Right ventricle myocardium superior (tissue), 1 donor: ENCODE results near the gene KCNQ1. TPM values are rescaled to one million over a fixed set of nuclear protein-coding genes. Genes with fewer than 3 reads are reported as not detected.
A peak's percentile ranks its signal among the peaks of the same experiment; 100 is the strongest.

Source experiments
- ATAC-seq: fragments of 200-7000 bp; cut with Tn5 transposase; one replicate; pipeline ENCODE4 v1.9.1; 2020; ENCODE audit warnings: mild to moderate bottlenecking; ENCODE audit not compliant: poor library complexity
- DNase-seq: peaks from one replicate; pipeline ENCODE4 v3.0.0-alpha.2; 2020
- intact Hi-C: fragments of 100-400 bp; cut with DNase I; formaldehyde crosslinking; loops from one replicate; pipeline ENCODE4 v1.11.2; 2022
- total RNA-seq: library from RNA; stranded (reverse); fragmentation: NEBNext Ultra II Directional; extraction: Animal tissue kit (Norgen Biotek cat#: 25700); gene quantifications from one replicate; pipeline ENCODE4 v1.2.1, GENCODE V29; 2021
- donor health status: DM: no; HTN: yes; CAD: no; lungs with severe emphysema.

The KCNQ1 gene
- total RNA-seq, 1 donor from 2014 or later = 33.4 TPM

DNA sequence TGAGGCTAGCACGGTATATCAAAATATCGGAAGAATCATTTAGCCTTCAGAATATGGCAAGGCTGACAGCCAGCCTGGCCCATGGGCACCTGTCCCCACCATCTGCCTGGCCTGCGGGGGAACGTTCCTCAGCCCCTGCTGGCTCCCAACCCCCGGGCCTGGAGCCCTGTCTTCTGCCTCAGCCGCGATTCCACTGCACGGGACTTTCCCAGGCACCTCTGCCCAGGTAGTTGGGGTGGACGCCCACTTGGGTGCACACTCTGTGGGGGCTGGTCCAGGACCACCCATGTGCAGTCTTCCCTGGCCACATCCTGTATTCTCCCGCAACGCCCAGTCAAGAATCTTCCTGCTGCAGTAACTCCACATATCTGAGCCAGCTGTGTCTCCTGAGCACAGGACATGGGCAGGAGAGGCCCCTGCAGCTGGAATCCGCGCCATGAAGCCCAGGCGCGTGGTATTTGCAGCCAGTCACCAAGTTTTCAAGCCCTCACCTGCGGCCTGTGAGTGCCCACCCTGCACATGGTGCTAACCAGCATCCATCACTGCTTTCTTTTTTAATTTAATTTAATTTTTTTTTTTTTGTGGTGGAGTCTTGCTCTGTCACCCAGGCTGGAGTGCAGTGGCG lies 77.9 kb downstream of the KCNQ1 start:
- intact Hi-C loops = loop anchor here (5.0 to 10.0 kb wide), 2 partner anchors 75 to 218 kb away; partner anchors contain the start of genes C11orf21, KCNQ1 and TSPAN32
- DNase-seq (peak; percentile 25), ATAC-seq (no peak)

DNA sequence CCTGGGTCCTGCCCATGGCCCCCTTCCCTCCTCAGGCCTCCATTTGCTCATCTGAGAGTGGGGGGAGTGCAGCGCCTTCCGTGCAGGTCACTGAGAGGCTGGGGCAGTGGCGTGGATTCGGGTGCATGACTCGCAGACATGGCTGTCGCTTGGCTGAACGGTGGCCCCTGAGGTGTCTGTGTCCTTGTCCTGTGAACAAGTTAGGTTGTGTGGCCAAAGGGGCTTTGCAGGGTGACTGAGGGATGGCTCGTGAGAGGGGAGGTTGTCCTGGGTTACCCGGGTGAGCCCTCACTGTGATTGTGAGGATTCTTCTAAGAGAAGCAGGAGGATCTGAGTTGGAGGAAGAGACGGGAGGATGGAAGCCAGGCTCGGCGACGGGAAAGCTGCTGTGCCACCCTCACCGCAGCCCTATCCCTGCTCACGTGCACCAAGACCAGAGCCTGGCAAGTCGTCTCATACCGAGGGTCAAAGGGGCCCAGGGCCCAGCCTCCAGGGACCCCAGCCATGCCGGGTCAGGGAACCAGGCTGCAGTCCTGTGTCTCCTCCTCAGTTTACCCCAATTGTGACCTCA lies 79.1 kb downstream of the KCNQ1 start:
- DNase-seq (peak; percentile 35), ATAC-seq (no peak)
- intact Hi-C loops = loop anchor here (5.0 to 10.0 kb wide), 2 partner anchors 77 to 219 kb away; partner anchors contain the start of genes C11orf21, KCNQ1 and TSPAN32

DNA sequence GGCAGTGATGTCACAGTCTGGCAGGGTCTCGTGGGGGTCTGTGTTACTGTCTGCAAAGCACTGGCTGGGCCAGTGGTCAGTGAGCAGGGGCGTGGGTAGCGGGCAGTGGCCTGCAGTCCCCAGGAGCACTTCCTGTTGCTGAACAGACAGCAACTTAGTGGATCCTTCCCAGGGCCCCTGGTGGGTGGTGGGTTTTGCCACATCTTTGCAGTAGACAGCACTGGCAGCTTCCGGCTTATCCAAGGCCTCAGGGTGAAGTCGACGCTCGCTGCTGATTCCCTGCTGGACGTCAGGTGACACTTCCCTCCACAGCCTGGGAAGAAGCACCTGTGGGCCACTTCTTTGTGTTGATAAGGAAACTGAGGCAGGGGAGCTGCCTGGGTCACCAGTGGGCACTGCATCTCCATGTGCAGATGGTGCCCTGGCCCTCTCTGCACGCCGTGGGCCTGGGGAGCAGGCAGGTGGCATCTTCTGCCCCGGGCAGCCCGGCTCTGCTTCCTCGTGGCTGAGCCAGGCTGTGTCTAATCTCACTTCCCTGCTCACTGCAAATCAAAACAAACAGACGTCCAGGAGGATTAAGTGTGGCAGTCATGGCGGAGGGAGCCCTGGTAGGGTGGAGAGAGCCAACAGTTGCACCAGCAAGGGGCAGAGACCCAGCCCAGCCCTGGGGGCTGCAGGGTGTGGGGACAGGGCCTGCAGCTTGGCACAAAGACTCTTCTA lies 79.8 kb downstream of the KCNQ1 start:
- intact Hi-C loops = loop anchor here (5.0 to 10.0 kb wide), 2 partner anchors 77 to 220 kb away; partner anchors contain the start of genes C11orf21, KCNQ1 and TSPAN32
- peak; percentile 30 for DNase-seq
- ATAC-seq = no peak

DNA sequence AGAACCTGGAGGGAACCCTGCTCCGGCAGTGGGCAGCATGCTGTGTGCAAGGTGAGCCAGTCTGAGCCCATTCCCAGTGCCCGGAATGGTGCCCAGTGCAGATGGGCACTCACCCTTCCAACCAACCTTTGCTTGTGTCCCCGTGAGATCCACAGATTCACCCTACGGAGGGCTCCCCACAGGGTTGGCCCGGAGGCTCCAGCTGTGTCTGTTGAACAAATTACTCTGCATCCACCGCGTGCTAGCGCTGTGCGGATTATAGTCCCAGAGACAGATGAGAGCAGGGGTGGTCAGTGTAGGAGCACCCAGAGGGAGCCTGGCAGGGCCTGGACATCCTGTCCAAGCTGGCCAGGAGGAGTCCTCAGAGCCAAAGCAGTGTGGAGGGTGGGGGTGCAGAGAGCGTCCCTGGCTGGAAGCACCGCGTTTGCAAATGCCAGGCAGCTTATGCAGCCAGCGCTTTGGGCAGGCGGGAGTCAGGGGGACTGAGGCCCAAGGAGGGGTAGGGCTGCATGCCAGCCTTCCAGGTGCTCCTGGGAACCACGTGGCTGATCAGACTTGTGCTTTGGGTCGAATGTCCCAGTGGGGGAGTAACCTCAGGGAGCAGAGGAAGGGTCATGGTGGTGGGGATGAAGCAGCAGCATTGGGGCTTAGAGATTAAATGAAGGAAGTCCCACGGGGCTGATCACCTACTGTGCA lies 80.5 kb downstream of the KCNQ1 start:
- intact Hi-C loops = loop anchor here (10.0 kb wide), 1 partner anchor 221 kb away; the partner anchor contains the start of genes C11orf21 and TSPAN32
- peak; percentile 32 for DNase-seq
- peak; percentile 9 for ATAC-seq

DNA sequence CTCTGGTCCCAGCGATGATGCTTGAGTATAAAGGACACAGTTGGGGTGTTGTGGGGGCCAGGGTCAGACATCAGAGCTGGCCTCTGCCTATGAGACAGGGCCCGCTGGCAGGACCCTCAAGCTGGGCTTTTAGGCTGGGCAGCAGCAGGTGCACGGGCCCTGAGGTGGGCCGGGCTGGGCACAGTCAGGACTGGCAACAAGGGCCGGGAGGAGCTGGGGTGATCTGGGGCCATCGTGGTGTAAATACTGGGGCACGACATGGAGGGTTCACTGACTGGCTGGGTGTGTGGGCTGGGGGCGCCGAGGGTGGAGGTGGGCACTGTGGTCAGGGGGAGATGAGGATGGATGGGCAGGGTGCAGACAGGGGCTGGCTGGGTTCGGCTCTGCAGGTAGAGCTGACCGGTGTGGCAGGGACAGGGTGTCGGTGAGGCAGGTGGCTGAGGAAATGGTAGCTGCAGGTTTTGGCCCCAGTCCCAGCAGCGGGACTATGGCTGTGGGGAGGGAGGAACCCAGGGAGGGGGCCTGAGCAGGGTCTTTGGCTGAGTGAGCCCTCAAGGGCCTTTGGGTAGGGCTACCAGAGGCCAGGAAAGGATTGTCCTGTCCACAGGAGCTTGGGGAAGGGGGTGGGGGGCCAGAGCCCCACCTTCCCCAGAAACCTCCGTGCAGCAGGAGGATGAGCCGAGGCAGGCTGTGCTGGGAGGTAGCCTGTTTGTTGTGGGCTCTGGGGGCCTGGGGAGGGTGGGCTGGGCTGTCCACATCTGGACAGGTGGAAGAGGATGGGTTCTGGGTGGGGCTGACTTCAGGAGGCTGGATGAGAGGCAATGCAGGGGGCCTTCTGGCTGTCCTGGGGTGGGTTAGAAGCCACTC lies 81.4 kb downstream of the KCNQ1 start:
- intact Hi-C loops = loop anchor here (10.0 kb wide), 1 partner anchor 221 kb away; the partner anchor contains the start of genes C11orf21 and TSPAN32
- DNase-seq = peak; percentile 27
- no peak for ATAC-seq

DNA sequence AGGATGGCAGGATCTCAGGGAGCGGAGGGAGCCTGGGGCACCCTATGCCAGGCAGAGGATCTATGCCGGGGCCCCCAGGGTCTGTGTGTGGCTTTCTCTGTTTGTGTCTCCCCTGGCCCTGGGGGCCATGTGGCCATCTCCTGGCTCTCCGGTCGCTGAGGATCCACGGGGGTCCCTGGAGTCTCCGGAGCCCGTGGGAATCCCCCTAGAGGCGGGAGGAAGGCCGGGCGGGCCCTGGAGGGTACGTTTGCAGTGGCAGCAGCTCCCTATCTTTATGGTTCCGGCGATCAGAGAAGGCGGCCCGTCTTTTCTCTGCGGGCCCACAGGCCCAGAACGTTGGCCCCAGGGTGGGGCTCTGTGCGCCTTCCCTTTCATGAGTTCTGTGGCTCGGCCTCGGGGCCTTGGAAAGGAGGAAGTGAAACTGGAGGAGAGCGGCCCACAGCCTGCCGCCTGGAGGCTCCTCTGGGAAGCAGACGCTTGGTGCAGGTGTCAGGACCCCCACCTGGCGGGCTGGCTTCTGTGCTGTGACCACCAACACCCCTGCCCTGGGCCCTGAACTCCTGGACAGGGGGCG lies 82.1 kb downstream of the KCNQ1 start:
- peak; percentile 31 for ATAC-seq
- peak; percentile 76 for DNase-seq
- intact Hi-C loops = loop anchor here (10.0 kb wide), 1 partner anchor 222 kb away; the partner anchor contains the start of genes C11orf21 and TSPAN32

DNA sequence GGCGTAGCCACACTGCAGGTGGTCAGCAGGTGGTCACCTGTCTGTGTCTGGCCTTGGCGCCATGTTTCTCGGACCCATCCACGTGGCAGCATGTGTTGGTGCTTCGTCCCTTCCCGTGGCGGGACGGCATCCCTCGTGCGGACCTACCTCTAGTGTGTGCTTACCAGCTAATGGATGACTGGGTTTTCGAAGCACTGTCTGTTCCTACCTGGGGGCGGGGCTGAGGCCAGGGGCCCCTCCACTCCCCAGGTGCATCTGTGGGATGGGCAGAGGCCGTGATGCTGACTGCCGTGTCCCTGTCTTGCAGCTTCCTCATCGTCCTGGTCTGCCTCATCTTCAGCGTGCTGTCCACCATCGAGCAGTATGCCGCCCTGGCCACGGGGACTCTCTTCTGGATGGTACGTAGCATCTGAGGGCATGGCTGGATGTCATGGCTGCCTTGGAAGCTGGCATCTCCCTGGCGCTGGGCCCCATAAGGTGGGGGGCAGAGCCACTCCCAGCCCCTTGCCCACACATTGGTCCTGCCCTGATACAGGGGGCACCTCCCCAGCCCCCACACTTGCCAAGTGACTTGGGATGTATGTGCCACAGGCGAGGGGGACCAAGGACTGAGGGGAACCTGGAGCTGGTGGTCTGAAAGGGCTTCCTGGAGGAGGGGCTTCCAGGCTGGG lies 82.9 kb downstream of the KCNQ1 start:
- no peak for ATAC-seq

DNA sequence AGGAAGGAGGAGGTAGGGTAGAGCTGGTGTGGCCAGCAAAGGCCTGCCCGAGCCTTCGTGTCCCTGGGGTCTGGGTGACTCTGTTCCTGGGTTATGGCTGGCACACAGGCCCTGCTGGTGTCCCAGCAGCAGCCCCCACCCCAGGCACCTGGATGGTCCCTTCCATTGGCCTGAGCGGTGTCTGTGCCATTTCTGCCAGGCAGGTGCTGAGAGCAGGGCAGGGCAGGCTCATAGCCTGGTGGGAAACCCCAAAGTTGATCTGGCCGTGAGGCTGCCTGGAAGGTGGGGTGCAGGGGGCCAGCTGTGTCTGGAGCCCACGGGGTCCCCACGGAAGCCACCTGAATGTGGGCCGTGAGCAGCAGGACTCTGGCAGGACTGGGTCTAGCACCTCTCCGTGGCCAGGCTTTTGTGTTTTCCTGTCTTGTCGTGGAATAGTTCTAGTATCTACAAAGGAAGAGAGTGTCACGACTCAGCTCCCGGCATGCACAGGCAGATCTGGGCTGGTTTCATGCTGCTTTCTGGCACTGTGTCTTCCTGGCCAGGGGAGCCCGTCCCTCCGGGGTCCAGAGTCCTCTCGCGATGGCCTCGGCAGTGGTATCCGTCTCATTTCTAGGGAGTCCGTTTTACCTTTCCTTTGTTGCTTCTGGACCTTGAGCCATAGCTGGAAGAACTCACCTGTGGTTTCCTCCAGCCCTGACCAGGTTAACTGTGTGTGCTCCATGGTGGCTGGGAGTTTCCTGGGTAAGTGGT lies 83.7 kb downstream of the KCNQ1 start:
- no peak for ATAC-seq
- intact Hi-C loops = loop anchor here (10.0 kb wide), 1 partner anchor 224 kb away; the partner anchor contains the start of genes C11orf21 and TSPAN32
- peak; percentile 34 for DNase-seq

More for the DNA sequence above, 82.9 kb downstream of the KCNQ1 start:
- intact Hi-C loops = loop anchor here (10.0 kb wide), 1 partner anchor 223 kb away; the partner anchor contains the start of genes C11orf21 and TSPAN32
- DNase-seq = peak; percentile 34

DNA sequence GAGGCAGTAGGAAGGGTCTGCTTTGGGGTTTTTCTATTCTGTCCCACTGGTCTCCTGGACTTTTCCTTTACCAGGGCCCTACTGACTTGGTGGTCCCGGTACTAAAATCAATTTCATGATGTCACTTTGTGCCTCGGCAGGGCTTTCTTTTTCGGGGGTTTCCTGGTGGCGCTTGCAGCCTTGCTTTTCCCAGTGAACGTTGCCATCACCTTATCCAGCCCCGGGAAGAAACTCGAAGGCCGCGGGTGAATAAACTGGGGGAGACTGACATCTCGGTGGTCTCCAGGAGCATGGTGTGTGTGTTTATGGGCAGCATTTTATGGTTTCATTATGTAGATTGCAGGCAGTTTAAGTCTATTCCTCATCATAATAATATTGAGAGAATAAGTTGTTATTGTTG lies 84.4 kb downstream of the KCNQ1 start:
- intact Hi-C loops = loop anchor here (10.0 kb wide), 1 partner anchor 224 kb away; the partner anchor contains the start of genes C11orf21 and TSPAN32
- DNase-seq (no peak), ATAC-seq (no peak)

DNA sequence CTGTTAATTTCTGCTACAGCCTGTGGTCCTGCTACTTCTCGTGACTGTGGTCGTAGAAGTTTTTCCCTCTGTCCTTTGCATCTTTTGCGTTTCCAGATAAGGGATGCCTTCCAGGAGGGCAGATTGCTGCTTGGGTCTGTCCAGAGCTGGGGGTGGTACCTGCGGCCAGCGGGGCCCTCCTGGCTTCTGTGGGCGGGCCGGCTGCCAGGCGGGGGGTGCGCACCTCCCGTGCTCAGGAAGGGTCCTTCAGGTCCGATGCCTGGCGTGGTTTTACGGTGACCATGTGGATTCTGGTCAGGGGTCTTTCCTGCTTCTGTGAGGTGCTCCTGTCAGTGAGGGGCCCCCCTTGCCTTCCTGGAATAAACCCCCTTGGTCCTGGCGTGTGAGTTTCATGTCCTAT lies 84.8 kb downstream of the KCNQ1 start:
- DNase-seq (no peak), ATAC-seq (no peak)
- intact Hi-C loops = loop anchor here (2.0 to 10.0 kb wide), 2 partner anchors 101 to 225 kb away; partner anchors contain the start of genes C11orf21 and TSPAN32

DNA sequence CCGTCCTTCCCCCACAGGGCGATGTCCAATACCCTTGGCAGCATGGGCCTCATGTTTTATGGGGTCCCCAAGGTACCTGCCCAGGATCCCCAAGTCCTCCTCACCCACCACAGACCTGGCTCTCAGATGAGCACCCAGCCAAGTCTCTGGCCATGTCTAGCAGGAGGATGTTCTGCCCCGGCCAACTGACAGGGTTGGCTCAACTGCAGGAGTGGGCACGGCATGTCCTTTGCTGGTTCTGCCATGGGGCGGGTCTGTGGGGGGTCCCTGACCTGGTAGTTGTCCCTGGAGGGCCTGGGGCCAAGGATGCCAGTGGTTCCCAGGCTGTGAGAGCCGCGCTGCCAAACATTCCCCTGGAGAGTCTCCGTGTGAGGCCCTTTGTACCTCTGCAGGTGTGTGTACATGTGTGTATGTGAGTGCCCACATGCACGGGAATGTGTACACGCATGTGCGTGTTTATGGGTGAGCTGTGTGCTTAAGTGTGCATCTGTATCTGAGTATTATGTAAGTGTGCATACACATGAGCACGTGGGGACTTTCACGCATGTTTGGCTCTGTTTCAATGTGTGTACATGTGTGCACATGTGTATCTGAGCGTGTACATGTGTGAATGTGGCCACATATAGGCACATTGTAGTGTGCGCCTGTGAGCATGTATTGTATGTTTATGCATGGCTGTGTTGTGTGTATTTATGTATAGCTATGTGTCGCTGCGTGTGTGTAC lies 85.5 kb downstream of the KCNQ1 start:
- intact Hi-C loops = loop anchor here (2.0 kb wide), 1 partner anchor 101 kb away; no protein-coding TSS in a partner anchor
- ATAC-seq = no peak

DNA sequence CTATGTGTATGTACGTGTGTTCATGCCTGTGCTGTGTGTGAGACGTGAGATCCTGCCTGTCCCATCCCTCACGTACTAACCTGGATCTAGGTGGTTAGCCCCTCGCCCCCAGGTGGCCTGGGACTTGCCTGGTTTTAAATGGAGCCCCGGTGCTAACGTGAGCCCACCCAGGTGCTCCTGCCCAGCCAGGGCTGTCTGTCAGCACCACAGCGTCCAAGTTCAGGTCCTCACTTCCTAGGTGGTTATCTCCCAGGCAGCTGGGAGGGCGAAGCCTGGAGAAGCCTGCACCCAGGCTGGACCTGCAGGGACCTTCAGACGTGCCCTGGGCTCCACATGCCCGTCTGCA lies 86.0 kb downstream of the KCNQ1 start:
- intact Hi-C loops = loop anchor here (2.0 kb wide), 1 partner anchor 102 kb away; no protein-coding TSS in a partner anchor
- ATAC-seq = no peak
- peak; percentile 30 for DNase-seq

More for the DNA sequence above, 85.5 kb downstream of the KCNQ1 start:
- DNase-seq = peak; percentile 38

DNA sequence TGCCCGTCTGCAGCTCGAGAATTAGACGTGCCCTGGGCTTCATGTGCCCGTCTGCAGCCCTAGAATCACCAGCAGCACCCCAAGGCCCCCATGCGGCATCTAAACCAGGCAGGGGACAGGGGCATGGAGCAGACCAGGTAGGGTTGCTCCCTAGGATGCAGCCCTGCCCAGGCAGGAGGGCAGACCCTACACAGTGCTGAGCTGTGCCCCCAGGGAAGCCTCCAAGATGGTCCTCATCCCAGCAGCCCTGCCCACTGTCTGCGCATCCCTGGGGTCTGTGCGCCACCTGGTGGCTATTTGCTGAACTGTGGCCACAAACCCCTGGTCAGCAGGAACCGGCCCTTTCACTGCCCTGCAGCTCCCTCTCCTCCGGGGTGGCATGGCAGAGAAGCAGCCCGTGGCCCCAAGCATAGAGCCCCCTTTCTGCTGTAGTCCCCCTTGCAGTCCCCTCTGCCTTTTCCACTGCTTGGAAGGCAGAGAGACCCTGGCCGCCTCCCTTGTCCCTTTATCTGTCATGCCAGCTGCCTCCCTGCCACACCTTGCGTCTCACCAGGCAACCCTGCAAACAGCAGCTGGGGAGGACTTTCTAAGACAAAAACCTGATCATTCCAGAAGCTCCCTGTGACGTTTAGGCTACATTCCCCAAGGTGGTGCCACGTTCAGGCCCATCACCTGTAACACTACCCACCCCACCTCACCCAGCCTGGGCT lies 86.6 kb downstream of the KCNQ1 start:
- DNase-seq (peak; percentile 90), ATAC-seq (peak; percentile 76)
- intact Hi-C loops = loop anchor here (2.0 kb wide), 1 partner anchor 103 kb away; no protein-coding TSS in a partner anchor

DNA sequence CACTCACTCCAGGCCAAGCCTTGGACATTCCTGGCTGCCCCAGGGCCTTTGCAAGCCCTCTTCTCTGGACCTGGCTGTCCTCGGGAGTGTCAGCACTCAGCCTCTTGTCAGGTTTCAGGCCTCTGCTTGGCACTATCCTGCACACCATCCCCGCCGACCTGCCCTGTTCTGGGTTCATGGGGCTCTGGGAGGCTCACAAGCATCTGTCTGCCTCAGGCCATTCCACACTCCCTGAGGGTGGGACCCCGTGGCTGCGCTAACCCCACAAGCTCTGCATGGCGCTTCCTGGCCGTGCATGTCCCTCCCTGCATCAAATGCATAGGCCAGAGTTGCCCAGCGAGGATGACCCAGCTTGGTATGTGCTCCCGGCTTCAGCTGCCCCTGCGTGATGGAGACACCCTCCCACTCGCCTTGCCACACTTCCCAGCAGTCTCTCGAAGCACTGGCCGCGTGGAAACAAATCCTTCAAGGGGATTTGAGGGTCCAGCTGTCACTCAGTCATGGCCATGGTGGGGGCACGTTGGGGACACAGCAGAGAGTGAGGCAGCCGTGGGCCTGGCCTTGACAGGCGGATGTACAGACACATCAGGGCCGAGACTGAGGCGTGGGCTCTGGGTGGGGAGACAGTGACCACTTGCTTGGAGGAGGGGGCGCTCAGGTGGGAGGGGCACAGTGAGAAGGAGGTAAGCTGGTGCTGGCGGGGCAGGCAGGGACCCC lies 87.3 kb downstream of the KCNQ1 start:
- intact Hi-C loops = loop anchor here (2.0 kb wide), 1 partner anchor 103 kb away; no protein-coding TSS in a partner anchor
- DNase-seq (peak; percentile 49), ATAC-seq (peak; percentile 2)
